ENCODE data around the gene INVS. TPM values are rescaled to one million over a fixed set of nuclear protein-coding genes. Genes with fewer than 3 reads are reported as not detected.
"Not testable (repeated sequence)": the region's sequence is repeated elsewhere in the genome, so short reads cannot be mapped to it uniquely, and the experiment has no call there.

The INVS gene
- total RNA-seq, 1 donor: 28.3 TPM

DNA sequence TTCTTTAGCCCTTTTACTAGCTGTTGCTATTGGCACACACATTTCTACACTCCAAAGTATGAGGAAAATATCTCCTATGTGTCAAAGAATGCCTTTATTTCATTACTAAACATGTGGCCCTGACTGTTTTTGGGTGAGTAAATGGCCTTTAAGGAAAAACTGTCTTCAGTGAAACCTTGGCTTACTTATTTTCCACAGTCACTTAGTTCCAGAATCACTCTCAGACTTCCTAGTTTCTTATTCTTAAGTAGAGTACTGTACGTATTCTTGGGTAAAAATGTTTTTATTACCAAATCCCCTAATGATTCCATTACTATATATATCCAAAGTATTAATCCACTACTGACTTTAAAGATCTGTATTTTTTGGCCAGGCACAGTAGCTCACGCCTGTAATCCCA lies 27.8 kb upstream of the INVS start:
- TF ChIP-seq CTCF (IDR thresholded peaks at IDR 0.05; ENCODE audit: insufficient read depth, low read length): no peak
- DNase-seq (ENCODE audit: low read depth): no peak
- no peak overlapping the region for H3K4me3 ChIP-seq (ENCODE audit: low read depth, low read length)

- H3K4me3 ChIP-seq (ENCODE audit: low read depth, low read length): no peak overlapping the region
- DNase-seq (ENCODE audit: low read depth): no peak
- no peak for TF ChIP-seq CTCF (IDR thresholded peaks at IDR 0.05; ENCODE audit: insufficient read depth, low read length)
Observed at GRCh38 chr9:100072805-100073204, 26.2 kb upstream of the INVS start.

GRCh38 chr9:100074093-100074492 lies 24.9 kb upstream of the INVS start:
- no peak for TF ChIP-seq CTCF (IDR thresholded peaks at IDR 0.05; ENCODE audit: insufficient read depth, low read length)
- no peak overlapping the region for H3K4me3 ChIP-seq (ENCODE audit: low read depth, low read length)
- peak; percentile 22 for DNase-seq (ENCODE audit: low read depth)

GRCh38 chr9:100074989-100075388 lies 24.1 kb upstream of the INVS start:
- H3K4me3 ChIP-seq (ENCODE audit: low read depth, low read length): no peak overlapping the region
- TF ChIP-seq CTCF (IDR thresholded peaks at IDR 0.05; ENCODE audit: insufficient read depth, low read length): no peak
- no peak for DNase-seq (ENCODE audit: low read depth)

GRCh38 chr9:100076256-100076655 lies 22.8 kb upstream of the INVS start:
- H3K4me3 ChIP-seq (ENCODE audit: low read depth, low read length); DNase-seq (ENCODE audit: low read depth): not testable (repeated sequence)

- peak; percentile 58 for DNase-seq (ENCODE audit: low read depth)
- H3K4me3 ChIP-seq (ENCODE audit: low read depth, low read length): no peak overlapping the region
- no peak for TF ChIP-seq CTCF (IDR thresholded peaks at IDR 0.05; ENCODE audit: insufficient read depth, low read length)
Observed at GRCh38 chr9:100082782-100083181, 16.3 kb upstream of the INVS start.

DNA sequence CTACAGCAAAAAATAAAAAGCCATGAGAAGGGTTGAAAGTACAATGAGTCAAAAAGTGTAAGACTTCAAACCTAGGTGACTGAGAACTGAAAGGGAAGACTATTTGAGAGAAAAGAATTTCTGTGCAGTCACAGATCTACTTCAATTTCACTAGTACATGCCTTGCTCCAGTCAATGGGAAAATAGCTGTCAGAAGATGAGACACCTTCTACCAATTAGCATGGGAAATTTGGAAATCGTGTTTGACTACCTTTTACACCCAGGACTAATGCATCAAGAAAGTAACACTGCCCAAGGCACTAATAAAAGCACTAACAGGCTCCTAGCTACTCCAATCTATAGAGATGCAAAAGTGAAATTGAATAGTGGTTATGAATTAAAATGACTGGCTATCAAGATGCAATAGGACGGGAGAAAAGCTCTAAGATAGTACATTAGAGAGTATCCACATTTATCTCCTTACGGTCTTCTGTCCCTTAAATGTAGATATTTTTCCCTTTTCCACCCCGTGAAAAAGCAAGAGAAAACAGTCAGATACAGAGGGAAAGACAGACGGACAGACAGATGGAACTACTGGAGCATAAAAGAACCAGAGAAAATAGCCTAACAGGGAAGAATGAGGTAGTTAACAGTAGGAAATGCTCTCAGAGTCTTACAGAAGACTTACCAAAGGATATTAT lies 15.5 kb upstream of the INVS start:
- no peak for DNase-seq (ENCODE audit: low read depth)
- no peak overlapping the region for H3K4me3 ChIP-seq (ENCODE audit: low read depth, low read length)
- TF ChIP-seq CTCF (IDR thresholded peaks at IDR 0.05; ENCODE audit: insufficient read depth, low read length): no peak
